Sigmoid colon (tissue), 7 donors: Measurements from ENCODE around the gene PLA2G15. TPM values are rescaled to one million over a fixed set of nuclear protein-coding genes. Genes with fewer than 3 reads are reported as not detected.
A peak's percentile ranks its signal among the peaks of the same experiment; 100 is the strongest.

Experiments
- DNase-seq: peaks from one replicate; pipeline ENCODE4 v3.0.0-alpha.2; 2019
- H3K27ac ChIP-seq, 4 donors: fragments of 200-600 bp; sonication (generic); one replicate each; pipeline ENCODE4 v1.5.1; 2016 to 2019; ENCODE audit warnings: mild to moderate bottlenecking in 1 of 4
- H3K27me3 ChIP-seq, 3 donors: fragments of 200-600 bp; sonication (generic); one replicate each; pipeline ENCODE4 v1.5.1; 2019; ENCODE audit warnings: mild to moderate bottlenecking in 1 of 3
- H3K36me3 ChIP-seq, 4 donors: fragments of 200-600 bp; sonication (generic); one replicate each; pipeline ENCODE4 v1.5.1; 2016 to 2019
- H3K4me1 ChIP-seq, 4 donors: fragments of 200-600 bp; sonication (generic); one replicate each; pipeline ENCODE4 v1.5.1; 2017 to 2019
- H3K4me3 ChIP-seq, 4 donors: fragments of 200-600 bp; sonication (generic); one replicate each; pipeline ENCODE4 v1.5.1; 2017 to 2019; ENCODE audit warnings: mild to moderate bottlenecking in 2 of 4, moderate library complexity in 1 of 4
- H3K9me3 ChIP-seq, 4 donors: fragments of 200-600 bp in 3 of 4; sonication (generic) in 3 of 4; one replicate each; pipeline versions ENCODE4 v1.5.1 to v1.6.1; 2013 to 2019
- CTCF ChIP-seq, 4 experiments: fragments of 450-650 bp in 3 of 4; fragments of 200-600 bp in 1 of 4; IDR thresholded peaks; one replicate each; pipeline ENCODE4 v1.5.1; 2016 to 2019; ENCODE audit warnings: antibody characterized with exemption in 4 of 4, mild to moderate bottlenecking in 3 of 4, moderate library complexity in 2 of 4
- EP300 ChIP-seq, 4 donors: sonication (generic); formaldehyde crosslinking; IDR thresholded peaks; one replicate each; pipeline ENCODE4 v1.6.1; 2017; ENCODE audit warnings: antibody characterized with exemption in 4 of 4
- POLR2A ChIP-seq, 2 donors: fragments of 450-650 bp; IDR thresholded peaks; one replicate each; pipeline ENCODE4 v1.6.1; 2016; ENCODE audit warnings: antibody characterized with exemption in 2 of 2, mild to moderate bottlenecking in 2 of 2, moderate library complexity in 2 of 2
- POLR2AphosphoS5 ChIP-seq, 4 donors: sonication (generic); formaldehyde crosslinking; IDR thresholded peaks; one replicate each; pipeline ENCODE4 v1.6.1; 2017; ENCODE audit warnings: antibody characterized with exemption in 4 of 4
- WGBS, 2 donors: extraction: QIAGEN DNeasy Blood & Tissue Kit; methylation state at CpG; one replicate each; pipeline ENCODE4 v1.1.7; 2013; 5-methylcytosine and 5-hydroxymethylcytosine counted together
- intact Hi-C: fragments of 100-400 bp; cut with DNase I; formaldehyde crosslinking; loops from one replicate; pipeline ENCODE4 v1.15.1; 2023
- polyA plus RNA-seq, 3 donors: library from polyadenylated mRNA; stranded (reverse); fragments of 200-250 nt; gene quantifications; one replicate each; pipeline ENCODE4 v1.2.3, GENCODE V29; 2013
- total RNA-seq, 4 donors: library from RNA; depleted of rRNA; stranded (reverse); fragments of >200 nt; gene quantifications; one replicate each; pipeline ENCODE4 v1.1.0, GENCODE V29; 2016
- donor health status: healthy with polysubstance abuse.
- donor health status: Bipolar disorder and iron deficiency.
- donor health status: healthy.

PLA2G15 gene
- total and polyA plus RNA-seq, 7 donors, result 4.2 to 15.7 (median 10.2) TPM

GRCh38 chr16:68244481-68244902, 681 bp upstream of the PLA2G15 start:
- Histone ChIP-seq H3K4me3 (peak overlapping the region; percentile 68 to 90 (median 80)), H3K36me3 (peaks cover 0 to 10% (median 0%) of the 10 kb centered on the region in 4 donors), H3K4me1 (peaks cover 0 to 41% (median 40%) of the 10 kb centered on the region in 4 donors), H3K27ac (peak overlapping the region; percentile 60 to 76 (median 76)), H3K9me3 (no peaks in the 10 kb centered on the region), H3K27me3 (no peaks in the 10 kb centered on the region)
- no peak for DNase-seq
- 7 to 10% methylated on average over 20 of the region's 20 CpGs for WGBS, 2 donors
- TF ChIP-seq POLR2AphosphoS5 (IDR thresholded peaks at IDR 0.05), result no peak
- TF ChIP-seq CTCF (IDR thresholded peaks at IDR 0.05), result no peak
- TF ChIP-seq POLR2A (IDR thresholded peaks at IDR 0.05), result no peak
- TF ChIP-seq EP300 (IDR thresholded peaks at IDR 0.05), result no peak
- intact Hi-C loops, result no loop called here

- no peak for TF ChIP-seq POLR2AphosphoS5 (IDR thresholded peaks at IDR 0.05)
- TF ChIP-seq EP300 (IDR thresholded peaks at IDR 0.05), result no peak
- no peak for TF ChIP-seq CTCF (IDR thresholded peaks at IDR 0.05)
- no peak for TF ChIP-seq POLR2A (IDR thresholded peaks at IDR 0.05)
- intact Hi-C loops, result no loop called here
- H3K4me1 ChIP-seq, result peaks cover 0 to 33% (median 31%) of the 10 kb centered on the region in 4 donors
- H3K9me3 ChIP-seq, result no peaks in the 10 kb centered on the region
- H3K36me3 ChIP-seq, result peaks cover 0 to 27% (median 4%) of the 10 kb centered on the region in 4 donors
- peak overlapping the region in 1 of 4 donors; percentile 75 for H3K27ac ChIP-seq
- 90 to 92% methylated on average over 7 of the region's 7 CpGs for WGBS, 2 donors
- no peaks in the 10 kb centered on the region for H3K27me3 ChIP-seq
- no peak for DNase-seq
- H3K4me3 ChIP-seq, result peak overlapping the region in 3 of 4 donors; percentile 68 to 90 (median 72)
Measured at GRCh38 chr16:68246121-68246520, 948 bp downstream of the PLA2G15 start.

- Histone ChIP-seq H3K27ac (peak overlapping the region in 1 of 4 donors; percentile 28), H3K36me3 (peaks cover 0 to 27% (median 4%) of the 10 kb centered on the region in 4 donors), H3K9me3 (no peaks in the 10 kb centered on the region), H3K27me3 (no peaks in the 10 kb centered on the region), H3K4me3 (peak overlapping the region in 2 of 4 donors; percentile 72 to 90), H3K4me1 (peaks cover 0 to 34% (median 31%) of the 10 kb centered on the region in 4 donors)
- 83 to 85% methylated on average over 5 of the region's 5 CpGs for WGBS, 2 donors
- TF ChIP-seq CTCF (IDR thresholded peaks at IDR 0.05) (no peak), EP300 (IDR thresholded peaks at IDR 0.05) (no peak), POLR2AphosphoS5 (IDR thresholded peaks at IDR 0.05) (no peak), POLR2A (IDR thresholded peaks at IDR 0.05) (no peak)
- intact Hi-C loops, result no loop called here
- DNase-seq, result no peak
Measured at GRCh38 chr16:68246666-68247065, 1.5 kb downstream of the PLA2G15 start.

- peak overlapping the region in 2 of 4 donors; percentile 16 to 38 for H3K27ac ChIP-seq
- H3K27me3 ChIP-seq, result no peaks in the 10 kb centered on the region
- peaks cover 0 to 33% (median 7%) of the 10 kb centered on the region in 4 donors for H3K36me3 ChIP-seq
- no peaks in the 10 kb centered on the region for H3K9me3 ChIP-seq
- intact Hi-C loops, result no loop called here
- TF ChIP-seq CTCF (IDR thresholded peaks at IDR 0.05), result no peak
- no peak for TF ChIP-seq POLR2A (IDR thresholded peaks at IDR 0.05)
- TF ChIP-seq EP300 (IDR thresholded peaks at IDR 0.05), result no peak
- TF ChIP-seq POLR2AphosphoS5 (IDR thresholded peaks at IDR 0.05), result no peak
- no peak overlapping the region for H3K4me3 ChIP-seq
- peaks cover 0 to 42% (median 33%) of the 10 kb centered on the region in 4 donors for H3K4me1 ChIP-seq
- 85 to 89% methylated on average over 4 of the region's 4 CpGs for WGBS, 2 donors
- no peak for DNase-seq
Measured at GRCh38 chr16:68247400-68247799, 2.2 kb downstream of the PLA2G15 start.

GRCh38 chr16:68247932-68248331, 2.8 kb downstream of the PLA2G15 start:
- H3K9me3 ChIP-seq, result no peaks in the 10 kb centered on the region
- H3K27ac ChIP-seq, result peak overlapping the region in 1 of 4 donors; percentile 16
- DNase-seq, result no peak
- intact Hi-C loops, result no loop called here
- TF ChIP-seq EP300 (IDR thresholded peaks at IDR 0.05), result no peak
- TF ChIP-seq CTCF (IDR thresholded peaks at IDR 0.05), result no peak
- TF ChIP-seq POLR2AphosphoS5 (IDR thresholded peaks at IDR 0.05), result no peak
- no peak for TF ChIP-seq POLR2A (IDR thresholded peaks at IDR 0.05)
- H3K36me3 ChIP-seq, result peaks cover 0 to 39% (median 8%) of the 10 kb centered on the region in 4 donors
- H3K4me3 ChIP-seq, result no peak overlapping the region
- no peaks in the 10 kb centered on the region for H3K27me3 ChIP-seq
- 76 to 92% methylated on average over 4 of the region's 4 CpGs for WGBS, 2 donors
- peaks cover 0 to 47% (median 36%) of the 10 kb centered on the region in 4 donors for H3K4me1 ChIP-seq
